GM12878 (cell line): ENCODE measurements around the gene LRRC75A. TPM values are rescaled to one million over a fixed set of nuclear protein-coding genes. Genes with fewer than 3 reads are reported as not detected.

Source experiments
- ATAC-seq: fragments of 200-7000 bp; cut with Tn5 transposase; 3 replicates; pipeline ENCODE4 v1.9.1; 2020; ENCODE audit warnings: mild to moderate bottlenecking, moderate library complexity
- BruUV-seq: library from RNA; stranded (reverse); fragments of 400-500 nt; replicated peaks from 2 replicates; lab custom pipeline; 2021; lab: Mats Ljungman, UMichigan
- CTCF ChIA-PET: fragments of 300-600 bp; sonication (Branson Sonifier 250); formaldehyde crosslinking; extraction: SDS; loops from one replicate; lab custom pipeline; 2021; ENCODE audit warnings: inconsistent platforms; lab: Yijun Ruan, JAX
- POLR2A ChIA-PET: fragments of 350-600 bp; formaldehyde crosslinking; extraction: SDS; loops from one replicate; lab custom pipeline; 2021; ENCODE audit warnings: inconsistent platforms; lab: Charles Lee
- RAD21 ChIA-PET: fragments of 300-600 bp; sonication (Branson Sonifier 250); formaldehyde crosslinking; loops from one replicate; lab custom pipeline; 2023; ENCODE audit warnings: antibody characterized with exemption; ENCODE audit not compliant: unreplicated experiment; lab: Charles Lee
- SMC1A ChIA-PET: fragments of 300-600 bp; sonication (Branson Sonifier 250); formaldehyde crosslinking; loops from one replicate; lab custom pipeline; 2023; ENCODE audit not compliant: unreplicated experiment, uncharacterized antibody; lab: Charles Lee
- DNase-seq: peaks from one replicate; pipeline ENCODE4 v3.0.0-alpha.2; 2011; ENCODE audit warnings: low read depth, low spot score
- FAIRE-seq: peaks from 3 replicates; lab custom pipeline; 2011; peaks lifted over from hg19 to GRCh38; lab: Jason Lieb, UNC
- H2AFZ ChIP-seq: 2 replicates; pipeline ENCODE4 v1.6.0; 2011; ENCODE audit warnings: low read depth, low read length, control low read depth; ENCODE audit not compliant: control insufficient read depth
- H3K27ac ChIP-seq: 2 replicates; pipeline ENCODE4 v1.5.1; 2011; ENCODE audit warnings: control low read depth; ENCODE audit not compliant: control insufficient read depth, insufficient read depth
- H3K27me3 ChIP-seq, 2 experiments: replicated peaks in 1 of 2; 2 replicates each; pipeline versions ENCODE4 v1.6.0 to v1.6.1; 2011; ENCODE audit warnings: low read length in 1 of 2; ENCODE audit not compliant: control insufficient read depth in 2 of 2, insufficient read depth in 2 of 2
- H3K36me3 ChIP-seq, 2 experiments: 2 replicates each; pipeline ENCODE4 v1.5.1; 2011; ENCODE audit warnings: low read length in 1 of 2; ENCODE audit not compliant: control insufficient read depth in 2 of 2, insufficient read depth in 2 of 2
- H3K4me1 ChIP-seq: 2 replicates; pipeline ENCODE4 v1.6.1; 2011; ENCODE audit warnings: mild to moderate bottlenecking, low read length, moderate library complexity, mixed read lengths; ENCODE audit not compliant: control insufficient read depth, insufficient read depth
- H3K4me2 ChIP-seq: 2 replicates; pipeline ENCODE4 v1.6.0; 2011; ENCODE audit warnings: control low read depth; ENCODE audit not compliant: control insufficient read depth, insufficient read depth
- H3K4me3 ChIP-seq: fragments of 200-600 bp; sonication (generic); 2 replicates; pipeline ENCODE4 v1.5.1; 2016
- H3K79me2 ChIP-seq: 2 replicates; pipeline ENCODE4 v1.6.0; 2011; ENCODE audit warnings: low read length; ENCODE audit not compliant: control insufficient read depth, insufficient read depth
- H3K9ac ChIP-seq: 2 replicates; pipeline ENCODE4 v1.8.0; 2011; ENCODE audit warnings: low read length, control low read depth, mixed read lengths; ENCODE audit not compliant: control insufficient read depth, insufficient read depth
- H3K9me3 ChIP-seq: replicated peaks from 3 replicates; pipeline ENCODE4 v1.5.1; 2011; ENCODE audit warnings: mild to moderate bottlenecking, low read length; ENCODE audit not compliant: control insufficient read depth, insufficient read depth
- H4K20me1 ChIP-seq: 2 replicates; pipeline ENCODE4 v1.6.0; 2011; ENCODE audit not compliant: control insufficient read depth, insufficient read depth
- ATF7 ChIP-seq: fragments of 450-650 bp; IDR thresholded peaks from 2 replicates; pipeline ENCODE4 v1.6.1; 2016; ENCODE audit warnings: low read depth, mild to moderate bottlenecking
- CBFB ChIP-seq: IDR thresholded peaks from 2 replicates; pipeline ENCODE4 v1.6.1; 2016; ENCODE audit warnings: antibody characterized with exemption, low read depth
- CHD4 ChIP-seq: fragments of 200-600 bp; sonication (generic); IDR thresholded peaks from 2 replicates; pipeline ENCODE4 v1.6.1; 2016; ENCODE audit warnings: mild to moderate bottlenecking
- EZH2 ChIP-seq: IDR thresholded peaks from 2 replicates; pipeline ENCODE4 v1.6.1; 2012; ENCODE audit warnings: low read depth, mild to moderate bottlenecking, control low read depth, inconsistent platforms, low read length, borderline replicate concordance; ENCODE audit not compliant: control insufficient read depth
- PRDM15 ChIP-seq: fragments of 450-650 bp; formaldehyde crosslinking; IDR thresholded peaks from 2 replicates; pipeline ENCODE4 v1.4.0; 2020; ENCODE audit warnings: mild to moderate bottlenecking, moderate library complexity
- RAD21 ChIP-seq: IDR thresholded peaks from 2 replicates; pipeline ENCODE4 v1.6.1; 2011; ENCODE audit warnings: mild to moderate bottlenecking, low read depth, low read length, moderate library complexity; ENCODE audit not compliant: insufficient read depth
- RELB ChIP-seq: fragments of 450-650 bp; IDR thresholded peaks from 2 replicates; pipeline ENCODE4 v1.6.1; 2017; ENCODE audit warnings: low read depth, mild to moderate bottlenecking, moderate library complexity
- TCF7 ChIP-seq: IDR thresholded peaks from 2 replicates; pipeline ENCODE4 v1.6.1; 2014; ENCODE audit warnings: antibody characterized with exemption, borderline replicate concordance
- YY1 ChIP-seq: IDR thresholded peaks from 2 replicates; pipeline ENCODE4 v1.6.1; 2011; ENCODE audit warnings: low read depth, mild to moderate bottlenecking, low read length
- ZBED1 ChIP-seq: IDR thresholded peaks from 2 replicates; pipeline ENCODE4 v1.6.1; 2016; ENCODE audit warnings: borderline replicate concordance
- ZNF592 ChIP-seq: fragments of 450-650 bp; IDR thresholded peaks from 2 replicates; pipeline ENCODE4 v1.6.1; 2017; ENCODE audit warnings: mild to moderate bottlenecking, moderate library complexity
- ZSCAN29 ChIP-seq: fragments of 450-650 bp; IDR thresholded peaks from 2 replicates; pipeline ENCODE4 v1.6.1; 2017; ENCODE audit warnings: mild to moderate bottlenecking, moderate library complexity
- WGBS: methylation state at CpG from one replicate; pipeline ENCODE4 v1.1.6; 2016; ENCODE audit warnings: low lambda C conversion rate; ENCODE audit not compliant: insufficient replicate concordance, insufficient coverage; ENCODE audit errors: missing lambda C conversion rate; 5-methylcytosine and 5-hydroxymethylcytosine counted together
- in situ Hi-C: fragments of 300-500 bp; cut with MboI; formaldehyde crosslinking; loops from 9 replicates; pipeline ENCODE4 v1.14.3; 2018; ENCODE audit warnings: mixed read lengths
- intact Hi-C: fragments of 100-400 bp; cut with micrococcal nuclease; formaldehyde crosslinking; loops from one replicate; pipeline ENCODE4 v1.14.2; 2022; ENCODE audit not compliant: unreplicated experiment
- polyA plus RNA-seq, 11 experiments: library from polyadenylated mRNA; depleted of rRNA in 4 of 11; unstranded in 6 of 11; stranded (reverse) in 5 of 11; fragments of >200 nt; fragmentation: Nextera tagmentation in 4 of 11; fragmentation: Illumina TruSeq in 1 of 11; extraction: Ambion mirVana in 4 of 11; extraction: Trizol in 1 of 11; gene quantifications; 1 replicate in 1 of 11; 2 replicates in 10 of 11; pipeline versions ENCODE4 v1.2.1 to v1.2.3, GENCODE V29; 2011 to 2016; ENCODE audit warnings: inconsistent platforms in 2 of 11, missing spikeins in 2 of 11, low read depth in 1 of 11
- total RNA-seq, 4 experiments: library from RNA; depleted of rRNA in 3 of 4; stranded (reverse); fragments of >200 nt in 3 of 4; fragmentation: Illumina TruSeq in 1 of 4; extraction: Trizol in 1 of 4; gene quantifications; 2 replicates each; pipeline versions ENCODE4 v1.2.1 to v1.2.3, GENCODE V29; 2013 to 2021

Gene LRRC75A
- total and polyA plus RNA-seq, 10 of the 15 experiments (the other 5 are each of a cell fraction or from before 2014, with no cell fraction given) = 0.01 to 1.3 (median 0.09) TPM; not detected in 2

GRCh38 chr17:16448490-16448889, 43.5 kb downstream of the LRRC75A start:
- H3K27ac ChIP-seq = no peak overlapping the region
- intact Hi-C loops = no loop called here
- H2AFZ ChIP-seq = no peak overlapping the region
- TF ChIP-seq EZH2 (no peak), ATF7 (no peak), RELB (no peak), ZSCAN29 (no peak), CHD4 (no peak), YY1 (no peak), ZNF592 (no peak), ZBED1 (no peak), CBFB (no peak), TCF7 (no peak), PRDM15 (CRISPR knock-in tag) (no peak), RAD21 (no peak)
- WGBS = 91% methylated on average over 6 of the region's 6 CpGs
- no peaks in the 10 kb centered on the region; the same call in 1 of the 2 replicates for H4K20me1 ChIP-seq
- no peaks in the 10 kb centered on the region for H3K9me3 ChIP-seq
- ChIA-PET SMC1A (interaction anchor here (0.6 to 0.8 kb wide), 2 partner anchors 73 to 292 kb away, joined by 3 read pairs; no protein-coding TSS in a partner anchor), CTCF (interaction anchor here (0.6 to 1.6 kb wide), 2 partner anchors 85 to 143 kb away, joined by 3 to 4 read pairs; no protein-coding TSS in a partner anchor), RAD21 (interaction anchor here (0.8 kb wide), 1 partner anchor 10 kb away, joined by 3 read pairs; no protein-coding TSS in a partner anchor), POLR2A (no interaction called here)
- no peak for FAIRE-seq
- H3K9ac ChIP-seq = no peak overlapping the region
- no peak for ATAC-seq
- H3K4me3 ChIP-seq = no peak overlapping the region
- DNase-seq = no peak
- H3K4me2 ChIP-seq = no peak overlapping the region
- peaks cover 4% of the 10 kb centered on the region; the same call in 1 of the 2 replicates for H3K4me1 ChIP-seq
- H3K36me3 ChIP-seq = peaks cover 18 to 22% of the 10 kb centered on the region in 2 experiments
- in situ Hi-C loops = loop anchor here (5.0 kb wide), 1 partner anchor 51 kb away; no protein-coding TSS in a partner anchor
- no peaks in the 10 kb centered on the region for H3K27me3 ChIP-seq
- BruUV-seq = TSS peak; percentile 13
- H3K79me2 ChIP-seq = peaks cover 7% of the 10 kb centered on the region
